GM18861 (cell line): ENCODE measurements around the gene TBC1D5.
A peak's percentile ranks its signal among the peaks of the same experiment; 100 is the strongest.
"Not testable (repeated sequence)": the region's sequence is repeated elsewhere in the genome, so short reads cannot be mapped to it uniquely, and the experiment has no call there.

ENCODE experiments used
- ATAC-seq: cut with Tn5 transposase; IDR thresholded peaks from one replicate; pipeline ENCODE4 v1.9.1; 2021; ENCODE audit not compliant: unreplicated experiment

The TBC1D5 gene

GRCh38 chr3:17423786-17424536 lies 318.5 kb downstream of the TBC1D5 start:
- no peak for ATAC-seq

DNA sequence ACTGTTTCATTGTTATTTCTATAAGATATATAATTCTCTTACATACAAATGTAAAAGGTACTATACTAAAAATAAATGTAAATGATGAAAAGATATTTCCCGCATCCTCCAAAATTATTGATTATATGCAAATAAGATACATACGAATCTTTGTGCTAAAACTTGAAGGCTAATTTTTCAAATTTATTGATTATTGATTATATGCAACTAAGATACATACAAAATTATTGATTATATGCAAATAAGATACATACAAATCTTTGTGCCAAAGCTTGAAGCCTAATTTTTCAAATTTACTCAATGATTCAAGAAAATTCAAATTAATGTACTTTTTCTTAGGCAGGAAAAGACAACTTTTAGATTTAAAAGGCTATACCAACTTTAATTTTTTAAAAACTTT lies 319.8 kb downstream of the TBC1D5 start:
- no peak for ATAC-seq

DNA sequence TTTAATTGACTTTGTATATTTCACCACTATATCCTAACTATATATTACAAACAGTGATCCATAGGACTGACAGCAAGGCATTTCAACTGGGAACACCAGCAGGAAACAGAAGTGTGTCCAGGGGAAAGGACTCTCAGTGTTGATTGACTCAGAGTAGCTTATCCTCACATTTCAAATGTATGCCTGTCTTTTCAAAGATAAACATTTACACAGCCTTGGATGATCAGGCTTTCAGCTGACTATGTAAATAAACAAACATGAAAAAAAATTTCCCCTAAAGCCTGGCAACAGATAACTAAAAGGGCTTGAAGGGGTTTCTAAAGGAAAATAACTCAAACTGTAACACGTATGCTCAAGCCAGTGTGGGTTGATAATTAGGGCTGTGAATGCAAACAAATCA lies 321.8 kb downstream of the TBC1D5 start:
- ATAC-seq, result no peak

DNA sequence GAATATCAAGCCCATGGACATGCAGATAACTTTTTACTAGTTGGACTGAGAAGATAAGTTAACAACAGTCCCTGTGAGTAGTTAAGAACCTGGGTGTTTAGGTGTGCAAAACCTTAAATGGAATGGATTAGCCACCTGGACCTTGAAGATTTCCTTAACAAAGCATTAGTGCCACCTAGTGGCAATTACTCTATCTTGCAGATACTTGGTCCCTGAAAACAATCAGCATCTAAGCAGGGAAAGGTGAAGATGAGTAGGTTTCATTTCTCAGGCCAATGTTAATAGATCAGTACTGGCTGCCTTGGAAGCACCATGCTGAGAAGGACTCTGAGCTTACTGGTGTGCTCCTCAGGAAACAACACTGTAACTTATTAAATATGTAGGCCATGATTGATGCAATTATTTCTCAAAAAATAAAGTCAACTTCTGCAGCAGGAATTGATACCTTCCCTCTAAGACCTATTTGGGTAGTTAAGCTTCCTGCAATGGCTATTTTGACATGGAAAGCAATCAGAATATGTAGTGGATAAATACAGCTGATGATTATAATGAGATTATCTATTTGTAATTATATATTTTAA lies 329.4 kb downstream of the TBC1D5 start:
- peak; percentile 84 for ATAC-seq

DNA sequence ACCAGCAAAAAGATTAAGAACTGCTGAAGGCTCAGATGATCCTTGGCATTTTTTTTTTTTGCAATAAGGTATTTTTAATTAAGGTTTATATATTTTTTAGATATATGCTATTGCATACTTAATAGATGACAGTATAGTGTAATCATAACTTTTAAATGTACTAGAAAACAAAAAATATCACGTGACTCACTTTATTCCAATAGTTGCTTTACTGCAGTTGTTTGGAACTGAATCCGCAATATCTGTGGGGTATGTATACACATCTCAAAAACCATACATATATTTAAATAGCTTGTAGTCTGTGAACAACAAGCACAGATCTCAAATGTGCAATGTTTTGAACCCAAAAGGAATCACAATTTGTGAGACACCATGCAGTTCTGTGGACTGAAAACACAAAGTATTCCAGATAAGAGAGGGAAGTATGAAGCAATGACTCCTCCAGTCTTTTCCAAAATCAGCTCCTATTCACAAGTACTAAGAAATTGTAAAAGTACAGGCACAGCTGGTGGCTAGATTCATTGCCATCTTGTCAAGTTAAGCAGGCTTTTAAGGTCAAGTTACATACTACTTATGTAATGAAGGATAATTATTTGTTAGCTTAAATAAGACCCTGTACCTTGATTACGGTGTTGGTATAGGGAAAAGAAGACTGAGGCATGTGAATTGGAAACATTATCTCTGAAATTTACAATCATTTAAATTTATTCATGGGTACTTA lies 331.1 kb downstream of the TBC1D5 start:
- no peak for ATAC-seq

- no peak for ATAC-seq
Observed at GRCh38 chr3:17407576-17407975, 334.9 kb downstream of the TBC1D5 start.

DNA sequence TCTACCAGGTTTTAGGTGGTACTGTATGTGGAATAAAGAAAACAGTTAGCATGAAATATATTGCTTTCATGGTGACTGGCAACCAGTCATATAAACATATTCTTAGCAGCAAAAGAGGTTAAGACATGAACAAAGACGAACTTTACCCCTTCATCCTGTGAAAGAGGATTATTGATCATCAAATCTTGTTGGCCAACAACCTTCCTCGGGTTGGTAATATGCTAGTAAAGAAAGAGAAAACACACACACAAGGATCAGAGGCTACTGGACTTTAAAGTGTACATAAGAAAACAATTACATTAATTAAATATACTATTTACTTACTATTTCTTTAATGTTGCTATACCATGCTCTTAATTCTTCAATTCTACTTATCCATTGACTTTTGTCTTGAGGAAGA lies 337.9 kb downstream of the TBC1D5 start:
- ATAC-seq, result no peak

- no peak for ATAC-seq
Observed at GRCh38 chr3:17402442-17402841, 340.0 kb downstream of the TBC1D5 start.

- no peak for ATAC-seq
Observed at GRCh38 chr3:17401912-17402311, 340.5 kb downstream of the TBC1D5 start.

DNA sequence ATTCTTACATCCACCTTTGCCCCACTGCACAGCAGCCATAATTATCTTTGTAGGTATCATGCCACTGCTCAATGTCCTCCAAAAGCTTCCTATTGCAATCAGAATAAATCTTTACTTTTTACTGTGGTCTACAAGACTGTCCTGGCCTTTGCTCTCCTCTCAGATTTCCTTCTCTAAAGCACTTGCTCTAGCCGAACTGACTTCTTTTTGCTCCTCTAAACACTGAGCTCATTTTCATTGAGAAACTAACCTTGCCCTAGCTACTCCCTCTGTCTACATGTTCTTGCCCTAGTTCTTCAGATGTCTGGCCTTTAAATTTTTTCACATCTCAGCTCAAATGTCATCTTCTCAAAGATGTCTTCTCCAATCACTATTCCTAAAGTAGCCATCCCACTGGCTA lies 342.8 kb downstream of the TBC1D5 start:
- peak; percentile 37 for ATAC-seq

DNA sequence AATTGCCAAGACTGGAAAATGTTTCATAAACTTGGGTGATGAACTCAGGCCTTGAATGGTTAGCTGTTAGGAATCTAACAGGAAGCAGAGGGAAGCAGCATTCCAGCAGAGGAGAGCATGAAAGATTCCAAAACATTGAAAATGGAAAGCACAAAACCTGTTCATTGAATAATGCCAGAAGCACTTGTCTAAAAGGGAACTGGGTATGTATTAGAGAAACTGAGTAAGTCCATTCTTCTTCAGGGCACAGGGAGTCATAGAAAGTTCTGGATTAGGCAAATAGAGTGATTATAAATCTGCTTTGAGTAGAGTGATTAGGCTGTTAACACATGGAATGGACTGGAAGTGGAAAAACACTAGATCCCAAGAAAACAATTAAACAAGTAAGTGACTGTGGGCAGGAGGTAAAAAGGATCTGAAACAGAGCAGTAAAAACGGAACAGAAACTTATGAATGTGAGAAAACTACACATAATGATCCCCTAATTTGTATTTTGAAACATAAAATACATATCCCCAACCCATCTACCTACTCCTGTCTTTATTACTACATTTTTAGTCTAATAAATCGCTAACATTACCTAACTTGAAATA lies 343.4 kb downstream of the TBC1D5 start:
- peak; percentile 97 for ATAC-seq

GRCh38 chr3:17396036-17396435 lies 346.4 kb downstream of the TBC1D5 start:
- no peak for ATAC-seq

DNA sequence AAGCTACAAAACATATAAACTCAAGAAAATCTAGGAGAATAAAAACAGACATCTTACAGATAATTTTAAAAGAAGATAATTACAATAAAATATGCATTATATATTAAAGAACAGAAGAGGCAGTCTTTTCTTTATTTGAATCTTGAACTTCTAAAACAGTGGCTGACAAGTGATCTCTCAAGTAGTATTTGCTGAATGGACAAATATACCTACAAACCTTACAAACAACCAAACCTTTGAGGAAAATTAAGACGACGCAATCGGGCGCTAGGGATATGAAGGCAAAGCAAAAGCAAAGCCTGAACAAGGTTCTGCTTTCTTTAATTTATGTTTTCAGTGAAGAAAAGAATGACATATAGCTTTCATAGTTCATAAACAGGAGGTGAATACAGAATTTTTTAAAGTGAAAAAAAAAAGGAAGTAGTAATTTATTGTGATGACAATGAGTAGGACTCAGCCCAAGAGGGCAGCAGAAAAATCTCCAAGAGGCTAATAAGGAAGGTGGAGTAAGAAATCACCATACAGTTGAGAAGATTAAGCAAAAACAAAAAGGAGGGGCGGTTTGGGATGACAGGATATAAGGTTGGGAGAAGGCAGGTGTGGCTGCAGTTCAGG lies 347.8 kb downstream of the TBC1D5 start:
- no peak for ATAC-seq

GRCh38 chr3:17392516-17392915 lies 349.9 kb downstream of the TBC1D5 start:
- not testable (repeated sequence) for ATAC-seq

GRCh38 chr3:17390785-17391184 lies 351.6 kb downstream of the TBC1D5 start:
- ATAC-seq, result no peak

- no peak for ATAC-seq
Observed at GRCh38 chr3:17387108-17387507, 355.3 kb downstream of the TBC1D5 start.

- ATAC-seq, result no peak
Observed at GRCh38 chr3:17386432-17386831, 356.0 kb downstream of the TBC1D5 start.

- ATAC-seq, result no peak
Observed at GRCh38 chr3:17384567-17385296, 357.7 kb downstream of the TBC1D5 start.

DNA sequence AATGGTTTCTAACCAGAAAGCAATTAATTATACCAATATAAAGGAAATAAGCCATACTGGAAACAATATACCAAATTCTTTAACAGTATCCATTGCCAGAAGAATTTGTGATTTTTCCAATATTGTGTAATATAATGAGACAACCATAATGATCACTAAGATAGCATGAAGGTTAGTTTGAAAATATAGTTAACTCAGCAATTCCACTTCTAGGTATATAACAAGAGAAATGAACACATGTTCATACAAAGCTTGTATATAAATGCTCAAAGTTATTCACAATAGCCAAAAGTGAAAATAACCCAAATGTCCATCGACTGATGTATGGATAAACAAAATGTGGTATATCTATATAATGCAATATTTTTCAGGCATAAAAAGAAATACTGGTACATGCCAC lies 369.1 kb downstream of the TBC1D5 start:
- no peak for ATAC-seq

GRCh38 chr3:17372362-17373210 lies 369.8 kb downstream of the TBC1D5 start:
- no peak for ATAC-seq
